Activated T-cell treated with anti-CD3 and anti-CD28 coated beads for 48 hours (primary cell): ENCODE results near the gene SYNGR3.
A peak's percentile ranks its signal among the peaks of the same experiment; 100 is the strongest.

Experiments used
- DNase-seq: peaks from one replicate; pipeline ENCODE4 v3.0.0-alpha.2; 2020; ENCODE audit warnings: low read depth

Gene SYNGR3

DNA sequence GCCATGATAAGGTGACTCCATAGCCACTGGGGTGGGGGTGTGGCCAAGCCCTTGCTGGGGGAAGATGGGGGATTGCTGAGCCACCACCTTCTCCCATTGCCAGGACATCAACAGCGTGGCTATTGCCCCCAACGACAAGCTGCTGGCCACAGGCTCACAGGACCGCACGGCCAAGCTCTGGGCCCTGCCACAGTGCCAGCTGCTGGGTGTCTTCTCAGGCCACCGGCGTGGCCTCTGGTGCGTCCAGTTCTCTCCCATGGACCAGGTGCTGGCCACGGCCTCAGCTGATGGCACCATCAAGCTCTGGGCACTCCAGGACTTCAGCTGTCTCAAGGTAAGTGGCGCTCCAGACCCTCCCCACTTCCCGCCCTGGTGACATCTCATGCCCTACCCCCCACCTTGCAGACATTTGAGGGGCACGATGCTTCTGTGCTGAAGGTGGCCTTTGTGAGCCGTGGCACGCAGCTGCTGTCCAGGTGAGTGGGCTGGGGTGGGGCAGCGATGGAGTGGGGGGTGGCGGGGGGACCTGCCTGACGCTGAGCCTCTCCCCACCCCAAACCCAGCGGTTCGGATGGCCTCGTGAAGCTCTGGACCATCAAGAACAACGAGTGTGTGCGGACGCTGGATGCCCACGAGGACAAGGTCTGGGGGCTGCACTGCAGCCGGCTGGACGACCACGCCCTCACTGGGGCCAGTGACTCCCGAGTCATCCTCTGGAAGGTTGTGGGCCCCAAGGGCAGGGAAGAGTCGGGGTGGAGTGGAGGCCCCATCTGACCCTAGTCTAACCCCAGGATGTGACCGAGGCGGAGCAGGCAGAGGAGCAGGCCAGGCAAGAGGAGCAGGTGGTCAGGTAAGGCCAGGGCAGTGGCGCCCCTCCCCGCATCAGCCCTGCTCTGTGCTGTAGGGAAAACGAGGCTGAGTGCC is 12.6 kb upstream of the SYNGR3 start:
- no peak for DNase-seq

DNA sequence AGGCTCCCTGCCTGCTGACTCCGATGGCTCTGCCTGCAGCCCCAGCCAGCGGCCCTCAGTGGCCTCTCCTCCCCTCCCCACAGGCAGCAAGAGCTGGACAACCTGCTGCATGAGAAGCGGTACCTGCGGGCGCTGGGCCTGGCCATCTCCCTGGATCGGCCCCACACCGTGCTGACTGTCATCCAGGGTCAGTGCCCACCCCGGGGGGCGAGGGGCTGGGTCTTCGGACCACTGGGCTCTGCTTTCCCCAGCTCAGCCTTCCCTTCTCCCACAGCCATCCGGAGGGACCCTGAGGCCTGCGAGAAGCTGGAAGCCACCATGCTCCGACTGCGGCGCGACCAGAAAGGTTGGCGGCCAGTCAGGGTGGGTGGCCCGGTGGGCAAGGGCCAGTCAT is 11.9 kb upstream of the SYNGR3 start:
- no peak for DNase-seq

GRCh38 chr16:1978476-1979120 is 11.2 kb upstream of the SYNGR3 start:
- DNase-seq = no peak

GRCh38 chr16:1979271-1980029 is 10.3 kb upstream of the SYNGR3 start:
- no peak for DNase-seq

GRCh38 chr16:1980030-1980769 is 9.6 kb upstream of the SYNGR3 start:
- DNase-seq = no peak

GRCh38 chr16:1980770-1981087 is 9.0 kb upstream of the SYNGR3 start:
- no peak for DNase-seq

GRCh38 chr16:1981398-1981836 is 8.4 kb upstream of the SYNGR3 start, which contains the start of gene NOXO1:
Gene NOXO1, minus strand, starts transcription at chr16:1981469. Its CDS starts 290 bp downstream, at chr16:1981179.
- no peak for DNase-seq

DNA sequence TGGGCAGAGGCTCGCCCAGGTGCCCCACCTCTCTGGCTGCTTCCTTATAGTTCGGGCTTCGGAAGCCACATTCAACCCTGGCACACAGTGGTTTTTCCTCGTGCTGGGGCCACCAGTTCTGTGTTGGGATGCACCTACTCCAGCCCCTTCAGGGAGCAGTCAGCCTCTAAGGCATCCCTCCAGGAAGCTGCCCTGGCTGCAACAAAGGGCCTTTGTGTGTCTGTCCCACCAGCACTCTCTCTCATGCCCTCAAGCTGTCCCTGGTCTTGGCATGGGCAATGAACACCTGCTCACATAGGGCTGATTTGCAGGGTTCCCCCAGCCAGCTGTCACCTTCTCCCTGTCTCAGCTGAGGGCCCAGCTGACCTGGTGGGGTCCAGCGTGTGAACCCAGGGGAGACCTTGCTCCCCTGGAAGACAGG is 7.7 kb upstream of the SYNGR3 start:
- DNase-seq = no peak

DNA sequence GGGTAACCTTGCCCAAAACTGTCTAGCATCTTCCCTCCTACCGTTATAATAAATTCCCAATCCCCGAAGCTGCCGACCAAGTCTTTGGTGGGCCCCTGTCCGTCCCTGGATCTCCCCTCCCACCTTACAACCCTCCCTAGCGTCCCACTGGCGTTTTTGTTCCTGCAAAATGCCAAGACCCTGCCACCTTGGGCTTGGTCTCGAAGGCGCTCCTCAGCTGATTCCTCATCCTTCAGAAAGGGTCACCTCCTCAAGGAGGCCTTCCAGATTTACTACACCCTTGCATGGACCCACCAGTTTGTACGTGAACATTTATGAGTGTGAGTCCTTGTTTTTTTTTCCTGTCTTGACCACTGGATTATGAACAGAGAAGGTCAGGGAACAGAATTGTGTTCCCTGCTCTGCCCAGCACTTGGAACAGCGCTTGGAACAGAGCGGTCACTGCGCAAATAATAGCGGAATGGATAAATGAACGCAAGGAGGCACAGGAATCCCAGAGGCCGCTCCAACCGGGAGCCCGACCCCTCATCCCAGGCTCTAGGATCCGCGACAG is 6.7 kb upstream of the SYNGR3 start:
- DNase-seq = no peak

DNA sequence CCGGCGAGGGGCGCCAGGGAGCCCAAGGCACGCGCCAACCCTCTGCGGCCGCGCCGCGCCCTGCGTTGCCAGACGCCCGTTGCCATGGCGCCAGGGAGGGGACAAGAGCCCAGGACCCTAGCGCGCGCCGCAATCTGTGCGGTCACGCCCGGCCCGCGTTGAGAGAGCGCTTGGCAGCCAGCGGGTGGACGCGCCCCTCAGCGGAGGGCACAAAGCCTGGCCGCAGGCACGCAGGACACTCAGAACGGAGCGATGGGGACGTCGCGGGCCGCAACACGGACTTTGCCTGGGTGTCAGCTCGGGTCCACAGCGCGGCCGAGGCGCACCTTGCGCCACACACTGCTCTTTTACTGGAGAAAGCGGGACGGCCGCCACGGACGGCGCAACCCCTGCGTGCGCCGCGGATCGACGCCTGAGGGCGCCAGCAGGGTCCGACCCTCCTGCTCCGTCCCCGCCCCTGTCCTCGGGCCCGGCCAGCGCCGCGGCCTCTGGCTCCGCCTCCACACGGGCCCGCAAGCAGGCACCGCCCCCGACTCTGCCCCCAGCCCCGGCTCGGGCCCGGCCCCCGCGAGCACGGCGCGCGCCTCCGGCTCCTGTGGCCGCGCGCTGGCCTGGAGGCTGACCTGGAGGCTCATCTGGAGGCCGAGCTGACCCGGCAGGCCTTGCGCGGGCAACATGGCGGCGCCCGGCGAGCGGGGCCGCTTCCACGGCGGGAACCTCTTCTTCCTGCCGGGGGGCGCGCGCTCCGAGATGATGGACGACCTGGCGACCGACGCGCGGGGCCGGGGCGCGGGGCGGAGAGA is 6.0 kb upstream of the SYNGR3 start, which contains the start of gene GFER:
TSS of gene GFER (plus strand) at position 650 of the 803 bp plus-strand sequence. CDS start at position 676, 26 bp downstream.
- peak; percentile 83 for DNase-seq

- DNase-seq = no peak
Measured at GRCh38 chr16:1984347-1985225, 5.2 kb upstream of the SYNGR3 start.

- no peak for DNase-seq
Measured at GRCh38 chr16:1985466-1986150, 4.2 kb upstream of the SYNGR3 start.

GRCh38 chr16:1987198-1987597 is 2.6 kb upstream of the SYNGR3 start:
- DNase-seq = no peak

GRCh38 chr16:1990101-1990350 is 256 bp downstream of the SYNGR3 start:
- DNase-seq = no peak

- no peak for DNase-seq
Measured at GRCh38 chr16:1990351-1991134, 773 bp downstream of the SYNGR3 start.

GRCh38 chr16:1991135-1991551 is 1.4 kb downstream of the SYNGR3 start:
- DNase-seq = no peak

DNA sequence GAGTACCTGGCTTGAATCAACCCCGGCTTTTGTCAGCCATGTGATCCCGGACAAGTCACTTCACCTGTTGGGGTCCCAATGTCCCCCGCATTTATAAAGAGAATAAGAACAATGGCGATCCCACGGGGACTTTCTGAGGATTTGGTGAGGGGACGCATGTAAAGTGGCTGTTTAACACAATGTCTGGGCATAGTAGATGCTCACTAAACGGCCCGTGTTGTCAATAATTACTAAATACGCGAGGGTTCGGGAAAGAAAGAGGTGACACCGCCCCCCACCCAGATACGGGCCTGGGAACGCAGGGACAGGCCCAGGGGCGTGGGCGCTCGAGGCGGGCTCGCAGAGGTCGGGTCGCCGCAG is 1.8 kb downstream of the SYNGR3 start:
- no peak for DNase-seq

GRCh38 chr16:1991948-1992703 is 2.4 kb downstream of the SYNGR3 start:
- DNase-seq = peak; percentile 96
